HG03060 (cell line): ENCODE measurements around the gene FKBP1B.
"Not testable (repeated sequence)": the region's sequence is repeated elsewhere in the genome, so short reads cannot be mapped to it uniquely, and the experiment has no call there.

Experiments used
- ATAC-seq: cut with Tn5 transposase; IDR thresholded peaks from one replicate; pipeline ENCODE4 v1.9.1; 2021; ENCODE audit warnings: low read depth, moderate number of reproducible peaks; ENCODE audit not compliant: unreplicated experiment

FKBP1B gene

GRCh38 chr2:24022324-24022974 lies 27.1 kb upstream of the FKBP1B start:
- no peak for ATAC-seq

GRCh38 chr2:24022975-24023575 lies 26.5 kb upstream of the FKBP1B start:
- ATAC-seq: no peak

- ATAC-seq: no peak
These were observed 25.5 kb upstream of the FKBP1B start for GRCh38 chr2:24024018-24024417.

DNA sequence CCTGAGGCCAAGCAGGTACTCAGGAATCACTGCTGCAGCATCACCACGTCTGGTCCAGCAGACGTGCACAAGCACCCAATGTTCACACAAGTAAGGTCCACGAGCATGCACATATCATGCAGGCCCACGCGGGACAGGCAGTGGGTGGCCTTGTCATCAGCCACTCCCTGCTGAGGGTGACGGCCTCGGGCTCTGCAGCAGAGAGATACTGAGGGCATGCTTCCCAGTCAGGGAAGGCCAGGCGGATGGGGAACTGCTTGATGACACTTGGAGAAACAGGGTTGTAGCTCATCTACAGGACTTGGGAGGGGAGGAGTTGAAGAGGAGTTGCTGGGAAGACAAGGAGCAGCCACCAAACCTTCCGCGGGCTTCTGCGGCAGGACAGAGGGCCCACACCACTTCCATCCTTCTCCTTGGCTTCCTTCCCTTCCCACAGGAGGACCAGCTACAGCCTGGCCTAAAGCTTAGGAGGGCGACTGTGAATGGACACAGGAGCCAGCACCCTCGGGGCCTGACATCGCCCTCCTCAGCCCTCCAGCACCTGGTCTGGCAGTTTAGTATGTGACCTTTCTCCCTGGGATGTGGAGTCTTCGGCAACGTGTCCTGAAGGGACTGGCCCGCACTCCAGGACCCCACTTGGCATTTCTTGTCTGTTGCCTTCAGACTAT lies 24.4 kb upstream of the FKBP1B start:
- ATAC-seq: no peak

- no peak for ATAC-seq
These were observed 23.3 kb upstream of the FKBP1B start for GRCh38 chr2:24026233-24026632.

DNA sequence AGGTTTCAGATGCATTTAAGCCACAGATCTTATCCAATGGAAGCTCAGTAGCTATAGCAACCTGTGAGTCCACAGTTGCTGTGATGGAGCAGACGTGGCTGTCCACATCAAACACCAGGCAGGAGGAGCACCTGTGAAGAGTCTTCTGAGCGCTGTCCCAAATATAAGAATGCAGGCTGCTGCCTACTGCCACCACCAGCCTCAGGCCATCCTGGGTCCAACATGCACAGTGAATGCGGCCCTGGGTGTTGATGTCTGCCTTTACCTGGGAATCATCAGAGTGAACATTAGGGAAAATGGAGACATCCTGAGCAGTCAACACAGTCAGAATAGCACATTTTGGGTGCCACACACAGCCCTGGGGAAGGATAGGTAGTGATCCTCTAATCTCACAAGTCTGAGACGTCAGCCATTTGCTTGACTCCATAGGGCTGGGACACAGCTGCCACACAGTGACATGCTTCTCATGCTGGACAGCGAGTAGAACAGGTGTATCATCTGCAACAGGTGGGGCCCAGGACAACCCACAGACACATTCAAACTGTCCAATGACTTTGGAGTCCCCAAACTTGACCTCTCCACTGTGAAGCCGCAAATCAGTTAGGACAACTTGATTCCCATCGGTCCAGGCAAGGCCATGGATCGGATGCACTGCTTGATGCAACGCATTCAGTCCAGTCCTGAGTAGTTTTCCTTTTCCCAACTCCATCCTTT lies 10.6 kb upstream of the FKBP1B start:
- no peak for ATAC-seq

DNA sequence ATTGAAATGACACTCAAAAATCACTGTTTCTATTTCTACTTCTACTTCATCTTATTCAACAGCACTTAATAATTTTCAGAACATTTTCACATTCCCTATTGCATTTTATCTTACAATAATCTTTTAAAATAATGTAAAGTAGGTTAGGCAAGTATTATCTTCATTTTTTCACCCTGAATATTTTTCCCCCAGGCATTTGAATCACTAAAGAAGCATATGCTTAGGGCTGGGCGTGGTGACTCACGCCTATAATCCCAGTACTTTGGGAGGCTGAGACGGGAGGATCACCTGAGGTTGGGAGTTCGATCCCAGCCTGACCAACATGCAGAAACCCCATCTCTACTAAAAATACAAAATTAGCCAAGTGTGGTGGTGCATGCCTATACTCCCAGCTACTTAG lies 9.0 kb upstream of the FKBP1B start:
- ATAC-seq: no peak

- not testable (repeated sequence) for ATAC-seq
These were observed 6.4 kb upstream of the FKBP1B start for GRCh38 chr2:24043133-24043532.

DNA sequence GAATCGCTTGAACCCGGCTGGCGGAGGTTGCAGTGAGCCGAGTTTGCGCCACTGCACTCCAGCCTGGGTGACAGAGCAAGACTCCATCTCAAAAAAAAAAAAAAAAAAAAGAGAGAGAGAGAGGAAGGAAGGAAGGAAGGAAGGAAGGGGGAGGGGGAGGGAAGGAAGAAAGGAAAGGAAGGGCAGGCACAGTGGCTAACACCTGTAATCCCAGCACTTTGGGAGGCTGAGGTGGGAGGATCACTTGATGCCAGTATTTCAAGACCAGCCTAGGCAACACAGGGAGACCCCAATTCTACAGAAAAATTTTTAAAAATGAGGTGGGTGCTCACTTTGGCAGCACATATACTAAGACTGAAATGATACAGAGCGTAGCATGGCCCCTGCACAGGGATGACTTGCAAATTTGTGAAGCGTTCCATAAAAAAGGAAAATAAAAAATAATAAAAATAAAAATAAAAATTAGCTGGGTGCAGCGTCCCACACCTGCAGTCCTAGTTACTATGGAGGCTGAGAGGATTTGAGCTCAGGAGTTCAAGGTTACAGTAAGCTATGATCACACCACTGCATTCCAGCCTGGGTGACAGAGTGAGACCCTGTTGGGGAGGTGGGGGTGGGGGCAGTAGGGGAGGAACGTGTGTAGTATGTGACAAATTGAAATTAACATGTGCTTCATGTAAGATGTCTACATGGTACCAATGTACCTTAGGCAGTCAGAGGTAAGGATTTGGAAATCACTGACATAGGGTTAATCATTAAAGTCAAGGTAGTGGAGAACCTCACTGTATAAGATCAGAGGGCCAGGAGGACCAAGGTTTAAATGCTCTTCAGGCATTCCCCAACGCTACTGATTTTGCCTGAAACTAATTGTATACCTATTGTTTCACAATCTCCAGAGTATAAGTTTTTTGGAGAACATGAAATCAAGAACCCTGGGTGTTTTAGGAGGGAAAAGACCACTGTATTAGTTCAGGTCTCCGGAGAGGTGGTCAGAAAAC lies 3.7 kb upstream of the FKBP1B start:
- no peak for ATAC-seq

DNA sequence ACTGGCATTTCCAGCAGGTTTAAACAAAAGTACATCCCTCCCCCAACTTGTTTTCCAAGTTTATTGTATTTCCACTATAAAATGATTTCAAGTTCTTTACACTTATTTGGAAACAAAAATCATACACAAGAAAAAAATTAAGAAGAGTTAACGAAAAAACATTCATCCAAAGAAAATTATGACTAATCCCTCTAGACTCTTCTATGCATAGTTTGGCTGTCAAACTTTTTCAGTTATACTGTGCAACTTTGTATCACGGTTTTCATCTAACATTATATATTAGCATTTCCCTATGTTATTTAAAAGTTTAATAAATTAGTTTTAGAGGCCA lies 3.0 kb upstream of the FKBP1B start:
- no peak for ATAC-seq

DNA sequence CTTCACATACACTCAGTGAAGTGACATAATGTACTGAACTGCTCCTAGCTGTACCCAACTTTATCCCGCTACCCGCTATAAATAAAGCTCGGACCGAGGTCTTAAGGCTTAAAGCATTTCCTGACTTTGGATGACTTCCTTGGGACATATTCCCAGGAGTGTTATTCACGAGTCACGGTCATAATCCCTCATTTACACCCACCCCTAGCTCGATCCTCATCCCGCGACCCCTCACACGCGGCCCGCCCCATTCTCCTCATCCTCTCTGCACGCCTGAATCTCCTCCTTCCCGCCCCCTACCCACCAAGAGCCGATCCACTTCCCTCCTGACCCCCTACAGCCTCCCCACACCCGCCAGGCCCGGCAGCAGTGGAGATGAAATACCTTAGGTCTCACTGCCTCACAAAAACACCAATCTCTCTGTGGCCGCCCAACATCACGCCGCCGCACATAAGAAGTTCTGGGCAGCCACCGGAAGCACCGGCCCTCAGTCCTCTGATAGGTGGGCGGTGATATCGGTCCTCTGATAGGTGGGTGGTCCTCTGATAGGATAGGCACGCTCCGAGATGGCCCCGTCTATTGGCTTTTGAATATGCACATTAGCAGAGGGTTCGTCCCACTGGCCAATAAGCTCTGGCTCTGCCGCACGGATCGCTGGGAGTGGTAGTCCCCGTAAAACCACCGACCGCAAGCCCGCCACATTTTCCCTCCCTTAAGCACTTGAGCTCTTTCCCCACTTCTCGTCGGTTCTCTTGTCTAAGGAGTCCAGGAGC lies 2.4 kb upstream of the FKBP1B start, which contains the start of gene WDCP:
WDCP (minus strand) TSS at position 462 of the 773 bp plus-strand sequence. CDS start 7,897 bp downstream, outside the sequence.
- peak; percentile 99 for ATAC-seq

- ATAC-seq: no peak
These were observed 1.9 kb upstream of the FKBP1B start for GRCh38 chr2:24047703-24048033.

- ATAC-seq: no peak
These were observed 614 bp upstream of the FKBP1B start for GRCh38 chr2:24048769-24049484.

GRCh38 chr2:24050041-24050979 lies 769 bp downstream of the FKBP1B start:
- ATAC-seq: no peak

DNA sequence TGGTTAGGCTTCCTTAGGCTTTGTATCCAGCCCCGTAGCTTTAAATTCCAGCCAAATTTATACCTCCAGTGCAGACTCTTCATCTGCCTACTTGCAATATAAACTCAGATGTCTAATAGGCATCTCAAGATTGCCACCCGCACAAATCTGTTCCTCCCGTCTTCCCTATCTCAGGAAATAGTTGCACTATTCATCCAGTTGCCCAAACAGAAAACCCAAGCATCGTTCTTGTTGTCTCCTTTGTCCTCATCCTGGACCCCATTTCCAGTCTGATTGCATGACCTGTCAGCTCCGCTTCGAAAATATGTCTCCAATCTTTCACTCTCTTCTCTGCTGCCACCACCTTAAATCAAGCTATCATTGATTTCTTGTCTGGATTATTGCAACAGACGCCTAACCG lies 2.3 kb downstream of the FKBP1B start:
- ATAC-seq: no peak

GRCh38 chr2:24052951-24053350 lies 3.4 kb downstream of the FKBP1B start:
- no peak for ATAC-seq

DNA sequence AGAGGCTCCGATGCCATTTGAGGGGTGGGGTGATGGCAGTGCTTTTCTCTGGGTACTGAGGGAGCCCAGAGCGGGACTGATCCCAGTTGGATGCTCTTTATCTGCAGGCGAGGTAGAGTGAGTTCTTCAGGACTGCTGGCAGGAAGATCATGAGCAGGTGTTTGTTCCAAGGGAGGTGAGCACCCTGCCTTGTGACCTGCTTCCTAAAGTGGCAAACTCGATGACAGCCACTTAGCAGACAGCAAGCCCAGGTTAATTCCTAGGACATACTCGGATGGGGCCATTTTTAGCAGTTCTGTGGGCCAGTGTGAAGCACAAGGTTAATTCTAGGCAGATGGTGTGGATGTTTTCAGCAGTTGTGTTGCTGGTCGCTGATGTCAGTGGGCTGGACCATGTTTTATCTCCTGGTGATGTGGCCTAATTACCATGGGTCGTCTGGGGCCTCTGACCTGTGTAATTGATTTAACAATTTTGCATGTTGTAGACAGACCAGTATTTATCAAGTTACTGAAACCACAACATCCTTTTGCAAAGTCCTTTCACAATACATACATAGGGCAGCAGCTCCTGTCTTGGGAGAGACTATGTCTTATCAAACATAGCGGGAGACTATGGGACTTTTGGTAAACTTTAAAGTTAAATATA lies 4.9 kb downstream of the FKBP1B start:
- ATAC-seq: no peak
